Aorta (tissue), 4 donors: ENCODE measurements around the gene FASN. TPM values are rescaled to one million over a fixed set of nuclear protein-coding genes. Genes with fewer than 3 reads are reported as not detected.

Source experiments
- polyA plus RNA-seq, 2 donors: library from polyadenylated mRNA; stranded (reverse); fragments of 200-250 nt; gene quantifications; one replicate each; pipeline ENCODE4 v1.2.3, GENCODE V29; 2013
- total RNA-seq, 2 donors: library from RNA; stranded (reverse); fragmentation: NEBNext Ultra II Directional; extraction: Animal tissue kit (Norgen Biotek cat#: 25700); gene quantifications; one replicate each; pipeline ENCODE4 v1.2.1, GENCODE V29; 2021
- donor health status: healthy with polysubstance abuse.
- donor health status: Bipolar disorder and iron deficiency.
- donor health status: DM: no; HTN: no; CAD: no.
- donor health status: DM: yes; HTN: yes; CAD: no.

Gene FASN
- total and polyA plus RNA-seq, 4 donors, result 4.3 to 64.0 (median 26.3) TPM

Other genes with a start within 250 kb of the FASN start
- 100 to 1,000 TPM; 407 to 436 TPM for gene P4HB, start 237.7 kb downstream of the FASN start, total RNA-seq
- gene P4HB, start 237.7 kb downstream of the FASN start, polyA plus RNA-seq, result 100 to 1,000 TPM; 275 to 537 TPM
- gene ARHGDIA, start 226.9 kb downstream of the FASN start, total RNA-seq, result 100 to 1,000 TPM; 303 to 422 TPM
- 100 to 1,000 TPM; 163 to 310 TPM for gene ARHGDIA, start 226.9 kb downstream of the FASN start, polyA plus RNA-seq
- 10 to 100 TPM; 38.6 to 43.3 TPM for gene ALYREF, start 206.7 kb downstream of the FASN start, total RNA-seq
- 10 to 100 TPM; 29.7 to 36.1 TPM for gene ALYREF, start 206.7 kb downstream of the FASN start, polyA plus RNA-seq
- 10 to 100 TPM; 65.6 to 80.1 TPM for gene ANAPC11, start 206.5 kb downstream of the FASN start, total RNA-seq
- 100 to 1,000 TPM; 190 to 195 TPM for gene ANAPC11, start 206.5 kb downstream of the FASN start, polyA plus RNA-seq
- gene NPB, start 196.0 kb downstream of the FASN start, total RNA-seq, result 1 to 10 TPM in 1 of 2 donors, under 1 TPM in 1; 0.58 to 1.0 TPM
- gene NPB, start 196.0 kb downstream of the FASN start, polyA plus RNA-seq, result 1 to 10 TPM in 1 of 2 donors, not detected in 1; 2.4 TPM
- 10 to 100 TPM; 14.6 to 20.8 TPM for gene PCYT2, start 186.8 kb downstream of the FASN start, total RNA-seq
- gene PCYT2, start 186.8 kb downstream of the FASN start, polyA plus RNA-seq, result 10 to 100 TPM; 30.1 to 33.2 TPM
- gene SIRT7, start 180.1 kb downstream of the FASN start, total RNA-seq, result 10 to 100 TPM; 18.6 to 21.6 TPM
- gene SIRT7, start 180.1 kb downstream of the FASN start, polyA plus RNA-seq, result 10 to 100 TPM in 1 of 2 donors, 1 to 10 TPM in 1; 8.5 to 43.1 TPM
- gene MAFG, start 170.5 kb downstream of the FASN start, total RNA-seq, result 10 to 100 TPM; 29.4 to 38.6 TPM
- 10 to 100 TPM in 1 of 2 donors, 1 to 10 TPM in 1; 9.9 to 16.0 TPM for gene MAFG, start 170.5 kb downstream of the FASN start, polyA plus RNA-seq
- gene PYCR1, start 160.9 kb downstream of the FASN start, total RNA-seq, result 10 to 100 TPM in 1 of 2 donors, 1 to 10 TPM in 1; 9.4 to 23.4 TPM
- gene PYCR1, start 160.9 kb downstream of the FASN start, polyA plus RNA-seq, result 1 to 10 TPM; 4.3 to 6.4 TPM
- not detected for gene MYADML2, start 151.0 kb downstream of the FASN start, total RNA-seq
- not detected for gene MYADML2, start 151.0 kb downstream of the FASN start, polyA plus RNA-seq
- under 1 TPM in 1 of 2 donors, not detected in 1; 0.60 TPM for gene NOTUM, start 137.0 kb downstream of the FASN start, total RNA-seq
- gene NOTUM, start 137.0 kb downstream of the FASN start, polyA plus RNA-seq, result 1 to 10 TPM in 1 of 2 donors, not detected in 1; 1.0 TPM
- gene ASPSCR1, start 120.6 kb downstream of the FASN start, total RNA-seq, result 10 to 100 TPM; 30.3 to 30.5 TPM
- gene ASPSCR1, start 120.6 kb downstream of the FASN start, polyA plus RNA-seq, result 100 to 1,000 TPM in 1 of 2 donors, 10 to 100 TPM in 1; 15.0 to 108 TPM
- 10 to 100 TPM; 31.0 to 33.2 TPM for gene CENPX, start 75.4 kb downstream of the FASN start, total RNA-seq
- gene CENPX, start 75.4 kb downstream of the FASN start, polyA plus RNA-seq, result 100 to 1,000 TPM; 109 TPM
- 1 to 10 TPM; 4.3 to 10.0 TPM for gene LRRC45, start 74.9 kb downstream of the FASN start, total RNA-seq
- 10 to 100 TPM in 1 of 2 donors, 1 to 10 TPM in 1; 3.1 to 20.1 TPM for gene LRRC45, start 74.9 kb downstream of the FASN start, polyA plus RNA-seq
- under 1 TPM in 1 of 2 donors, not detected in 1; 0.57 TPM for gene RAC3, start 66.6 kb downstream of the FASN start, total RNA-seq
- 1 to 10 TPM in 1 of 2 donors, under 1 TPM in 1; 0.63 to 2.8 TPM for gene RAC3, start 66.6 kb downstream of the FASN start, polyA plus RNA-seq
- gene DCXR, start 60.5 kb downstream of the FASN start, total RNA-seq, result 10 to 100 TPM; 34.9 to 62.2 TPM
- gene DCXR, start 60.5 kb downstream of the FASN start, polyA plus RNA-seq, result 10 to 100 TPM; 80.1 to 81.0 TPM
- gene RFNG, start 46.4 kb downstream of the FASN start, total RNA-seq, result 10 to 100 TPM; 28.2 to 34.0 TPM
- 10 to 100 TPM; 28.3 to 73.0 TPM for gene RFNG, start 46.4 kb downstream of the FASN start, polyA plus RNA-seq
- gene GPS1, start 46.3 kb downstream of the FASN start, total RNA-seq, result 10 to 100 TPM; 46.9 to 60.7 TPM
- gene GPS1, start 46.3 kb downstream of the FASN start, polyA plus RNA-seq, result 100 to 1,000 TPM in 1 of 2 donors, 10 to 100 TPM in 1; 47.6 to 171 TPM
- 10 to 100 TPM; 47.0 to 61.1 TPM for gene DUS1L, start 32.4 kb downstream of the FASN start, total RNA-seq
- gene DUS1L, start 32.4 kb downstream of the FASN start, polyA plus RNA-seq, result 100 to 1,000 TPM in 1 of 2 donors, 10 to 100 TPM in 1; 43.7 to 143 TPM
- gene CCDC57, start 114.6 kb upstream of the FASN start, total RNA-seq, result 10 to 100 TPM; 31.2 to 53.4 TPM
- 100 to 1,000 TPM in 1 of 2 donors, 10 to 100 TPM in 1; 17.8 to 145 TPM for gene CCDC57, start 114.6 kb upstream of the FASN start, polyA plus RNA-seq
- 10 to 100 TPM; 55.6 to 96.9 TPM for gene SLC16A3, start 130.8 kb upstream of the FASN start, total RNA-seq
- gene SLC16A3, start 130.8 kb upstream of the FASN start, polyA plus RNA-seq, result 10 to 100 TPM in 1 of 2 donors, 1 to 10 TPM in 1; 7.6 to 20.3 TPM
- 100 to 1,000 TPM; 130 to 153 TPM for gene CSNK1D, start 175.5 kb upstream of the FASN start, total RNA-seq
- gene CSNK1D, start 175.5 kb upstream of the FASN start, polyA plus RNA-seq, result 10 to 100 TPM; 39.9 to 73.4 TPM
- gene CD7, start 219.4 kb upstream of the FASN start, total RNA-seq, result 1 to 10 TPM; 2.6 to 3.4 TPM
- gene CD7, start 219.4 kb upstream of the FASN start, polyA plus RNA-seq, result under 1 TPM; 0.33 to 0.75 TPM
- 10 to 100 TPM in 1 of 2 donors, 1 to 10 TPM in 1; 9.9 to 15.8 TPM for gene SECTM1, start 235.5 kb upstream of the FASN start, total RNA-seq
- 10 to 100 TPM in 1 of 2 donors, 1 to 10 TPM in 1; 4.5 to 22.5 TPM for gene SECTM1, start 235.5 kb upstream of the FASN start, polyA plus RNA-seq